Stimulated activated naive CD4-positive, alpha-beta T cell treated with Interleukin-2 at 50 U/mL for 16 hours (primary cell): Measurements from ENCODE around the gene CES3.
"Not testable (repeated sequence)": the region's sequence is repeated elsewhere in the genome, so short reads cannot be mapped to it uniquely, and the experiment has no call there.

Experiments
- DNase-seq: peaks from one replicate; lab custom pipeline; 2025; lab: John Stamatoyannopoulos, UW

The CES3 gene

GRCh38 chr16:66926961-66927436, 34.1 kb upstream of the CES3 start:
- no peak for DNase-seq

GRCh38 chr16:66927918-66928649, 33.0 kb upstream of the CES3 start:
- DNase-seq = no peak

GRCh38 chr16:66928702-66929388, 32.2 kb upstream of the CES3 start:
- DNase-seq = no peak

GRCh38 chr16:66930189-66930588, 30.9 kb upstream of the CES3 start:
- DNase-seq = no peak

- no peak for DNase-seq
These were observed 29.4 kb upstream of the CES3 start for GRCh38 chr16:66931665-66932064.

- DNase-seq = no peak
These were observed 29.0 kb upstream of the CES3 start for GRCh38 chr16:66932076-66932475.

- peak; percentile 68 for DNase-seq
These were observed 27.3 kb upstream of the CES3 start for GRCh38 chr16:66933776-66934137.

GRCh38 chr16:66934138-66934838, 26.8 kb upstream of the CES3 start, which contains the start of gene CIAO2B:
Gene CIAO2B, minus strand, starts transcription at chr16:66934402. Its CDS starts 38 bp downstream, at chr16:66934364.
- peak; percentile 85 for DNase-seq

GRCh38 chr16:66934839-66935313, 26.2 kb upstream of the CES3 start:
- not testable (repeated sequence) for DNase-seq

GRCh38 chr16:66935314-66936011, 25.6 kb upstream of the CES3 start, which contains the start of gene CES2:
Gene CES2, plus strand, starts transcription at chr16:66935516. Its CDS starts 120 bp downstream, at chr16:66935636.
- DNase-seq = no peak

- no peak for DNase-seq
These were observed 24.6 kb upstream of the CES3 start for GRCh38 chr16:66936462-66936861.

GRCh38 chr16:66936889-66937554, 24.0 kb upstream of the CES3 start:
- no peak for DNase-seq

- DNase-seq = no peak
These were observed 23.2 kb upstream of the CES3 start for GRCh38 chr16:66937725-66938337.

GRCh38 chr16:66939366-66939765, 21.7 kb upstream of the CES3 start:
- DNase-seq = no peak

GRCh38 chr16:66940236-66940635, 20.8 kb upstream of the CES3 start:
- DNase-seq = no peak

GRCh38 chr16:66942981-66943380, 18.1 kb upstream of the CES3 start:
- no peak for DNase-seq

- no peak for DNase-seq
These were observed 17.5 kb upstream of the CES3 start for GRCh38 chr16:66943426-66944053.

- DNase-seq = no peak
These were observed 17.0 kb upstream of the CES3 start for GRCh38 chr16:66944054-66944441.

- DNase-seq = not testable (repeated sequence)
These were observed 16.1 kb upstream of the CES3 start for GRCh38 chr16:66944971-66945370.

GRCh38 chr16:66945939-66946338, 15.1 kb upstream of the CES3 start:
- DNase-seq = no peak
